Astrocyte (in vitro differentiated cells and primary cell): ENCODE measurements around the gene HOXA4. TPM values are rescaled to one million over a fixed set of nuclear protein-coding genes. Genes with fewer than 3 reads are reported as not detected.

Experiments used
- DNase-seq: peaks from one replicate; pipeline ENCODE4 v3.0.0-alpha.2; 2010; ENCODE audit warnings: low read depth
- FAIRE-seq: peaks from 2 replicates; lab custom pipeline; 2011; peaks lifted over from hg19 to GRCh38; lab: Jason Lieb, UNC
- H2AFZ ChIP-seq: 2 replicates; pipeline ENCODE4 v1.6.0; 2012; ENCODE audit warnings: low read depth, low read length, inconsistent platforms
- H3K27ac ChIP-seq: 2 replicates; pipeline ENCODE4 v1.5.1; 2011; ENCODE audit warnings: low read depth, low read length, inconsistent platforms
- H3K27me3 ChIP-seq: 2 replicates; pipeline ENCODE4 v1.6.0; 2011; ENCODE audit warnings: low read length, inconsistent platforms; ENCODE audit not compliant: insufficient read depth
- H3K36me3 ChIP-seq: 2 replicates; pipeline ENCODE4 v1.5.1; 2011; ENCODE audit warnings: low read length, inconsistent platforms; ENCODE audit not compliant: insufficient read depth
- H3K4me1 ChIP-seq: 2 replicates; pipeline ENCODE4 v1.5.1; 2011; ENCODE audit warnings: low read length, inconsistent platforms; ENCODE audit not compliant: insufficient read depth
- H3K4me2 ChIP-seq: 2 replicates; pipeline ENCODE4 v1.6.0; 2012; ENCODE audit warnings: low read length, inconsistent platforms
- H3K4me3 ChIP-seq: 2 replicates; pipeline ENCODE4 v1.5.1; 2011; ENCODE audit warnings: low read depth, mild to moderate bottlenecking, low read length, inconsistent platforms; ENCODE audit not compliant: insufficient read depth
- H3K79me2 ChIP-seq: 2 replicates; pipeline ENCODE4 v1.6.0; 2012; ENCODE audit warnings: mild to moderate bottlenecking, low read length, inconsistent platforms; ENCODE audit not compliant: insufficient read depth
- H3K9ac ChIP-seq: 2 replicates; pipeline ENCODE4 v1.6.0; 2012; ENCODE audit warnings: mild to moderate bottlenecking, low read length, inconsistent platforms
- H3K9me3 ChIP-seq: 2 replicates; pipeline ENCODE4 v1.5.1; 2012; ENCODE audit warnings: low read depth, mild to moderate bottlenecking, low read length, inconsistent platforms; ENCODE audit not compliant: insufficient read depth
- H4K20me1 ChIP-seq: 2 replicates; pipeline ENCODE4 v1.6.0; 2012; ENCODE audit warnings: low read length, inconsistent platforms; ENCODE audit not compliant: insufficient read depth
- H3K27ac Mint-ChIP-seq: one replicate; pipeline ENCODE4 v1.8.0; 2021; ENCODE audit warnings: mild to moderate bottlenecking, mixed read lengths; ENCODE audit not compliant: unreplicated experiment
- H3K27me3 Mint-ChIP-seq: one replicate; pipeline ENCODE4 v1.8.0; 2021; ENCODE audit warnings: low read depth, mixed read lengths; ENCODE audit not compliant: unreplicated experiment
- H3K36me3 Mint-ChIP-seq: one replicate; pipeline ENCODE4 v1.8.0; 2021; ENCODE audit warnings: low read depth, mixed read lengths; ENCODE audit not compliant: unreplicated experiment
- H3K4me1 Mint-ChIP-seq: one replicate; pipeline ENCODE4 v1.8.0; 2021; ENCODE audit warnings: low read depth, mixed read lengths; ENCODE audit not compliant: unreplicated experiment
- H3K4me3 Mint-ChIP-seq: one replicate; pipeline ENCODE4 v1.8.0; 2021; ENCODE audit warnings: mild to moderate bottlenecking, moderate library complexity, mixed read lengths; ENCODE audit not compliant: unreplicated experiment
- H3K9me3 Mint-ChIP-seq: one replicate; pipeline ENCODE4 v1.8.0; 2021; ENCODE audit warnings: mild to moderate bottlenecking, mixed read lengths; ENCODE audit not compliant: unreplicated experiment
- CTCF ChIP-seq: IDR thresholded peaks from 2 replicates; pipeline ENCODE4 v1.5.1; 2011; ENCODE audit warnings: low read depth, mild to moderate bottlenecking, inconsistent platforms, low read length, moderate library complexity; ENCODE audit not compliant: insufficient read depth
- EZH2 ChIP-seq: IDR thresholded peaks from 2 replicates; pipeline ENCODE4 v1.6.1; 2012; ENCODE audit warnings: mild to moderate bottlenecking, low read length, inconsistent platforms; ENCODE audit not compliant: insufficient read depth
- total RNA-seq: library from RNA; stranded (reverse); gene quantifications from 2 replicates; pipeline ENCODE4 v1.2.1, GENCODE V29; 2021

Gene HOXA4
- total RNA-seq, 1 donor from 2014 or later = not detected

- H3K27ac ChIP-seq = peak overlapping the region; percentile 65
- no peak overlapping the region for H3K4me3 Mint-ChIP-seq
- no peaks in the 10 kb centered on the region for H3K36me3 ChIP-seq
- TF ChIP-seq CTCF (no peak), EZH2 (no peak)
- peaks cover 6% of the 10 kb centered on the region for H3K36me3 Mint-ChIP-seq
- H2AFZ ChIP-seq = no peak overlapping the region
- no peak for DNase-seq
- FAIRE-seq = no peak
- peaks cover 30% of the 10 kb centered on the region for H3K79me2 ChIP-seq
- H3K9ac ChIP-seq = peak overlapping the region; percentile 68
- H3K9me3 ChIP-seq = no peaks in the 10 kb centered on the region
- H3K4me3 ChIP-seq = peak overlapping the region; percentile 41
- H3K27me3 Mint-ChIP-seq = peaks cover 88% of the 10 kb centered on the region
- peaks cover 60% of the 10 kb centered on the region for H3K27me3 ChIP-seq
- peaks cover 34% of the 10 kb centered on the region for H3K9me3 Mint-ChIP-seq
- H3K27ac Mint-ChIP-seq = no peak overlapping the region
- no peaks in the 10 kb centered on the region for H3K4me1 Mint-ChIP-seq
- peaks cover 42% of the 10 kb centered on the region for H3K4me1 ChIP-seq
- H3K4me2 ChIP-seq = peak overlapping the region; percentile 91
- no peaks in the 10 kb centered on the region for H4K20me1 ChIP-seq
Measured at GRCh38 chr7:27106901-27107240, 23.7 kb downstream of the HOXA4 start.

- H3K9ac ChIP-seq = peak overlapping the region; percentile 68
- peaks cover 88% of the 10 kb centered on the region for H3K27me3 Mint-ChIP-seq
- no peak for FAIRE-seq
Measured at GRCh38 chr7:27106181-27106900, 24.2 kb downstream of the HOXA4 start.

More at GRCh38 chr7:27106181-27106900, 24.2 kb downstream of the HOXA4 start:
- H4K20me1 ChIP-seq = no peaks in the 10 kb centered on the region
- peak overlapping the region; percentile 41 for H3K4me3 ChIP-seq
- H2AFZ ChIP-seq = no peak overlapping the region
- H3K9me3 ChIP-seq = no peaks in the 10 kb centered on the region
- peaks cover 42% of the 10 kb centered on the region for H3K4me1 ChIP-seq
- TF ChIP-seq EZH2 (peak; percentile 50), CTCF (no peak)
- H3K27ac ChIP-seq = peak overlapping the region; percentile 65
- Mint-ChIP-seq H3K9me3 (peaks cover 38% of the 10 kb centered on the region), H3K36me3 (peaks cover 6% of the 10 kb centered on the region), H3K4me3 (no peak overlapping the region), H3K4me1 (no peaks in the 10 kb centered on the region), H3K27ac (no peak overlapping the region)
- peaks cover 24% of the 10 kb centered on the region for H3K79me2 ChIP-seq
- peaks cover 64% of the 10 kb centered on the region for H3K27me3 ChIP-seq
- H3K36me3 ChIP-seq = no peaks in the 10 kb centered on the region
- peak; percentile 52 for DNase-seq
- peak overlapping the region; percentile 91 for H3K4me2 ChIP-seq
